ENCODE measurements around the gene PCDH12.

The PCDH12 gene

GRCh38 chr5:141942185-141942857 lies 15.7 kb downstream of the PCDH12 start:
- TF ChIP-seq, protein P1, sequence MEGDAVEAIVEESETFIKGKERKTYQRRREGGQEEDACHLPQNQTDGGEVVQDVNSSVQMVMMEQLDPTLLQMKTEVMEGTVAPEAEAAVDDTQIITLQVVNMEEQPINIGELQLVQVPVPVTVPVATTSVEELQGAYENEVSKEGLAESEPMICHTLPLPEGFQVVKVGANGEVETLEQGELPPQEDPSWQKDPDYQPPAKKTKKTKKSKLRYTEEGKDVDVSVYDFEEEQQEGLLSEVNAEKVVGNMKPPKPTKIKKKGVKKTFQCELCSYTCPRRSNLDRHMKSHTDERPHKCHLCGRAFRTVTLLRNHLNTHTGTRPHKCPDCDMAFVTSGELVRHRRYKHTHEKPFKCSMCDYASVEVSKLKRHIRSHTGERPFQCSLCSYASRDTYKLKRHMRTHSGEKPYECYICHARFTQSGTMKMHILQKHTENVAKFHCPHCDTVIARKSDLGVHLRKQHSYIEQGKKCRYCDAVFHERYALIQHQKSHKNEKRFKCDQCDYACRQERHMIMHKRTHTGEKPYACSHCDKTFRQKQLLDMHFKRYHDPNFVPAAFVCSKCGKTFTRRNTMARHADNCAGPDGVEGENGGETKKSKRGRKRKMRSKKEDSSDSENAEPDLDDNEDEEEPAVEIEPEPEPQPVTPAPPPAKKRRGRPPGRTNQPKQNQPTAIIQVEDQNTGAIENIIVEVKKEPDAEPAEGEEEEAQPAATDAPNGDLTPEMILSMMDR (IDR thresholded peaks at IDR 0.05; ENCODE audit: low read depth, low read length): no peak
- H3K4me3 ChIP-seq (replicated peaks in 1 of 2; ENCODE audit: low read depth in 2 of 2, low read length in 2 of 2): no peak overlapping the region
- DNase-seq (ENCODE audit: low read depth in 2 of 2): no peak

DNA sequence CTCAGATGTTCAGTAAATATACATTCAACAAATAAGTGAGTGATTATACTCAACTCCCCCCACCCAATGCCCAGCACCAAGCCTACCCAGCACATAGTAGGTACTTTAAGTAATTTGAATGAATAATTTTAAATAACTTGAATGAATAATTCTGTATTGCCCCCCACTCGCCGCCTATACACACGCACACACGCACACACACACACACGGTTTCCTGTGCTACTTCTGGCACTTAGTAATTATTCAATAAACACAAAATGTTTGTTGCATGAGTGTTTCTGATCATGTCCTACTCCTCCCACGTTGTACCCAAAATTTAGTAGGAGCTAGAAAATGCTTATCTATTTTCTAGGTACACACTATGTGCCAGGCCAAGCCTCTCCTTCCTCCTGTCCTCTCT lies 16.2 kb downstream of the PCDH12 start:
- TF ChIP-seq, protein P1 (IDR thresholded peaks at IDR 0.05; ENCODE audit: low read depth, low read length): no peak
- no peak for DNase-seq (ENCODE audit: low read depth in 2 of 2)
- H3K4me3 ChIP-seq (replicated peaks in 1 of 2; ENCODE audit: low read depth in 2 of 2, low read length in 2 of 2): no peak overlapping the region

GRCh38 chr5:141941307-141941706 lies 16.7 kb downstream of the PCDH12 start:
- DNase-seq (ENCODE audit: low read depth in 2 of 2): peak; percentile 24 to 28
- TF ChIP-seq, protein P1 (IDR thresholded peaks at IDR 0.05; ENCODE audit: low read depth, low read length): no peak
- H3K4me3 ChIP-seq (replicated peaks in 1 of 2; ENCODE audit: low read depth in 2 of 2, low read length in 2 of 2): no peak overlapping the region

- peak in 1 of 2 donors; percentile 24 for DNase-seq (ENCODE audit: low read depth in 2 of 2)
- no peak overlapping the region for H3K4me3 ChIP-seq (replicated peaks in 1 of 2; ENCODE audit: low read depth in 2 of 2, low read length in 2 of 2)
- TF ChIP-seq, protein P1 (IDR thresholded peaks at IDR 0.05; ENCODE audit: low read depth, low read length): no peak
Observed at GRCh38 chr5:141940695-141941271, 17.2 kb downstream of the PCDH12 start.

- no peak for DNase-seq (ENCODE audit: low read depth in 2 of 2)
- TF ChIP-seq, protein P1 (IDR thresholded peaks at IDR 0.05; ENCODE audit: low read depth, low read length): no peak
- H3K4me3 ChIP-seq (replicated peaks in 1 of 2; ENCODE audit: low read depth in 2 of 2, low read length in 2 of 2): no peak overlapping the region
Observed at GRCh38 chr5:141935538-141935937, 22.5 kb downstream of the PCDH12 start.

GRCh38 chr5:141934099-141934844 lies 23.7 kb downstream of the PCDH12 start:
- DNase-seq (ENCODE audit: low read depth in 2 of 2): peak in 1 of 2 donors; percentile 41
- TF ChIP-seq, protein P1 (IDR thresholded peaks at IDR 0.05; ENCODE audit: low read depth, low read length): no peak
- H3K4me3 ChIP-seq (replicated peaks in 1 of 2; ENCODE audit: low read depth in 2 of 2, low read length in 2 of 2): no peak overlapping the region

Measured in cardiac fibroblast (primary cell).